Ecto neural progenitor cell (in vitro differentiated cells): ENCODE data around the gene GPC5.
"Not testable (repeated sequence)": the region's sequence is repeated elsewhere in the genome, so short reads cannot be mapped to it uniquely, and the experiment has no call there.

ENCODE experiments used
- DNase-seq: peaks from one replicate; pipeline ENCODE4 v3.0.0-alpha.2; 2018; ENCODE audit warnings: low spot score

GPC5 gene

GRCh38 chr13:92265408-92265807, 867.0 kb downstream of the GPC5 start:
- DNase-seq, result no peak

GRCh38 chr13:92270990-92271389, 872.6 kb downstream of the GPC5 start:
- no peak for DNase-seq

- no peak for DNase-seq
Measured at GRCh38 chr13:92272177-92272576, 873.8 kb downstream of the GPC5 start.

GRCh38 chr13:92280986-92281385, 882.6 kb downstream of the GPC5 start:
- DNase-seq, result not testable (repeated sequence)

- DNase-seq, result not testable (repeated sequence)
Measured at GRCh38 chr13:92290718-92291307, 892.4 kb downstream of the GPC5 start.

- not testable (repeated sequence) for DNase-seq
Measured at GRCh38 chr13:92294533-92294932, 896.1 kb downstream of the GPC5 start.

- DNase-seq, result not testable (repeated sequence)
Measured at GRCh38 chr13:92296154-92296671, 897.8 kb downstream of the GPC5 start.

- no peak for DNase-seq
Measured at GRCh38 chr13:92297971-92298942, 899.8 kb downstream of the GPC5 start.

- no peak for DNase-seq
Measured at GRCh38 chr13:92300651-92301050, 902.2 kb downstream of the GPC5 start.

GRCh38 chr13:92303428-92303827, 905.0 kb downstream of the GPC5 start:
- no peak for DNase-seq

- no peak for DNase-seq
Measured at GRCh38 chr13:92307752-92308151, 909.3 kb downstream of the GPC5 start.

GRCh38 chr13:92312823-92313222, 914.4 kb downstream of the GPC5 start:
- DNase-seq, result no peak

- no peak for DNase-seq
Measured at GRCh38 chr13:92313382-92313781, 915.0 kb downstream of the GPC5 start.

- DNase-seq, result no peak
Measured at GRCh38 chr13:92315265-92315664, 916.8 kb downstream of the GPC5 start.

GRCh38 chr13:92316030-92316429, 917.6 kb downstream of the GPC5 start:
- no peak for DNase-seq

GRCh38 chr13:92317066-92317465, 918.6 kb downstream of the GPC5 start:
- no peak for DNase-seq

- DNase-seq, result no peak
Measured at GRCh38 chr13:92320323-92320722, 921.9 kb downstream of the GPC5 start.

- DNase-seq, result no peak
Measured at GRCh38 chr13:92321174-92321573, 922.8 kb downstream of the GPC5 start.

- no peak for DNase-seq
Measured at GRCh38 chr13:92345627-92346026, 947.2 kb downstream of the GPC5 start.

GRCh38 chr13:92346046-92346445, 947.6 kb downstream of the GPC5 start:
- DNase-seq, result peak; percentile 55

GRCh38 chr13:92354583-92354982, 956.2 kb downstream of the GPC5 start:
- DNase-seq, result no peak

- DNase-seq, result no peak
Measured at GRCh38 chr13:92355213-92355612, 956.8 kb downstream of the GPC5 start.

GRCh38 chr13:92362717-92363116, 964.3 kb downstream of the GPC5 start:
- no peak for DNase-seq
